GM15510 (cell line): ENCODE data around the gene FASLG.

ENCODE experiments used
- POLR2A ChIP-seq: IDR thresholded peaks from 3 replicates; pipeline ENCODE4 v1.6.1; 2011; ENCODE audit warnings: borderline replicate concordance; ENCODE audit not compliant: insufficient read length; ENCODE audit errors: extremely low read depth

Gene FASLG

DNA sequence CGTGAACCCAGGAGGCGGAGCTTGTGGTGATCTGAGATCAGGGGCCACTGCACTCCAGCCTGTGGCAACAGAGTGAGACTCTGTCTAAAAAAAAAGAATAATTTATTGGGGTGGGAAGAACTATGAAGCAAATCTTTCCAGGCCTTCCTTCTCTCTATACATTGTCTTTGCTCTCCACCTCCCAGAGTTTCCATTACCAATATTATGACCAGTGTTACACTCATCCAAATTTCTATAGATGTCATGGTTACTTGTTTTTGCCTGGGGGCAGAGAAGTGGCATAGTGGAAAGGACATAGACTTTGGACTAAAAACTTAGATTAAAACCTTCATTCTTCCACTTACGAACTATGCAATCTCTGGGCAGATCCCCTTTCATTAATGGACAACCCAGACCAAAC, 10.1 kb downstream of the FASLG start:
- TF ChIP-seq POLR2A = no peak

DNA sequence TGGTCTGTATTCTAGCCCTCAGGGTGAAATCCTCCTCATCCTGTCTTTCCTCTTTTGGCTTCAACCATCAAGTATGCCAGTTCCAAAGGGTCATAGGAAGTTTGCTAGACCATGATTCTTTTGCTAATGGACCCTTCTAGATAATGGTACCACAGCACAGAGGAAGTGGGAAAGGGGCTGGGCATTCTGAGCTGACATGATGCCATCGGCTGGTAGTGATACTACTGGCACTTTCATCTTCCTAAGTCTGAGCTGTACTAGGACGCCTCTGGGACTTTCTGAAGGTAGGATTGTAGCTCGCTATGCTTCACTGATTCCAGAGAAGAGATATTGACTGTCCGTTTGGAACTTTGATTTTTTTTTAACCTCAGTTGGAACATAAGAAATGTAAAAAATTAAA, 11.4 kb downstream of the FASLG start:
- TF ChIP-seq POLR2A = no peak

DNA sequence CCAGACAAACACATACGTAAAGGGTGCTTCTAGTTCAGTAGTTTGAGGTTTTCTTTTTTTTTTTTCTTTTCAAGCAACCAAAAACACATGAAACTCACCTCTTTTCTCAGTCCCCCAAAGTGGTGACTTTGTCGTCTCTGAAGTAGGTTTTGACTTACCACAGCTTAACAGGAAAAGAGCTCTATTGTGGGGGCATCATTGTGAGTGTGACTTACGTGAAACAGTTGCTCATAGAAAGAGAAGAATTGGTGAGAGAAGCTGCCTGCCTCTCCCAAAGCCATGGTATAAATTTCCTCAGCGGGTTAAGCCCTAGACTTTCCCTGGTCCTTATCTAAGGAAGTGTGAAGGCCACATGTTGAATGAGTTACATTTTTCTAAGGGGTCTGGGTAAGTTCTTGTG, 11.9 kb downstream of the FASLG start:
- TF ChIP-seq POLR2A = no peak

DNA sequence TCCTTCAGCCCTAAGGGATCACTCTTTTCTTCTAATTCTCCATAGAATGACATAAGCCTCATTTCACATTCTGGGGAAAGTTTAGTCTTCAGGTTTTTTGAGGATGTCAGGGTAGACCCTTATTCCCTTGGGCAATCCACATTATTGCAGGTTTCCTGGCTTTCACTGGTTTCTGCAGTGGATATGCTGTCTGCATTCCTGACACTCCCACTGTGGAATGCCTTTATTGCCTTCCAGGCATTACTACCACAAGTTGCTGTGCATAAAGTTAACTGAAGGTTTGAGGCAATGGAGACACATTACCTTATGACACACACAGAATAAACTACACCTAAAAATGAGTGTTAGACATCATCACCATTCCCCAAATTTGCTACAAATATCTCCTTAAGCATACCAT, 12.7 kb downstream of the FASLG start:
- no peak for TF ChIP-seq POLR2A

DNA sequence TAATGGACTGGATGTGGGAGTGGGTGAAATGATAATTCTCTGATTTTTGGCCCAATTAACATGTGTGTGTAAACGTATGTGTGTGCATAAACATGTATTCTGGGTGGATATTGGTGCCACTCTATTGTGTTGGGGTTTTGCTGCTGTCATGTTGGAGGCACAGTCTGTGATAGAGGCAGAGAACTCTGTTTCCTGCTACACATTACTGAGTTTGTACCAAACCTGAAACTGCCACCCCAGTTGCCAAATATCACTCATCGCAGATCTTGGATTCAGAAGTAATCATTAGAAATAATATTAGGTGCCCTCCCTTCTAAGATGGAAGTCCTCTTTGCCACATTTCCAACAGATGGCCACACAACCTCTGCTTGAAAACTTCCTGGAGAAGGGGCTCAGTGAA, 13.8 kb downstream of the FASLG start:
- no peak for TF ChIP-seq POLR2A

DNA sequence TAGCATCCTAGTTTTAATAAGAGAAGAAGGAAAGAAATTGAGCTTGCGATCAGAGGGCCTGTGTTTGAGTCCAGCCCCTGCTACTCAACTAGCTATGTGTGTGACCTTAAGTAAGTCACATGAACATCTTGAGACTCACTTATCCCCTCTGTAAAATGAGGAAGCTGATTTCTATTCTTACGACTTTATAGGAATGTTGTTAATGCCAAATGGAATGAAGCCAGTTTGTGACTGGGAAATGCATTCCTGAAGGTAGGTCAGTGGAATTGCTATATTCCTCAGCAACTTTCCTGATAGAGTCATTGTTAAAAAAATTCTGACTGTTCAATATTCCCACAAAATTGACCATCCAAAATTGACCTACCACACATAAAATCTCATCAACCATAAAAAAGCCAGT, 14.9 kb downstream of the FASLG start:
- TF ChIP-seq POLR2A = no peak

DNA sequence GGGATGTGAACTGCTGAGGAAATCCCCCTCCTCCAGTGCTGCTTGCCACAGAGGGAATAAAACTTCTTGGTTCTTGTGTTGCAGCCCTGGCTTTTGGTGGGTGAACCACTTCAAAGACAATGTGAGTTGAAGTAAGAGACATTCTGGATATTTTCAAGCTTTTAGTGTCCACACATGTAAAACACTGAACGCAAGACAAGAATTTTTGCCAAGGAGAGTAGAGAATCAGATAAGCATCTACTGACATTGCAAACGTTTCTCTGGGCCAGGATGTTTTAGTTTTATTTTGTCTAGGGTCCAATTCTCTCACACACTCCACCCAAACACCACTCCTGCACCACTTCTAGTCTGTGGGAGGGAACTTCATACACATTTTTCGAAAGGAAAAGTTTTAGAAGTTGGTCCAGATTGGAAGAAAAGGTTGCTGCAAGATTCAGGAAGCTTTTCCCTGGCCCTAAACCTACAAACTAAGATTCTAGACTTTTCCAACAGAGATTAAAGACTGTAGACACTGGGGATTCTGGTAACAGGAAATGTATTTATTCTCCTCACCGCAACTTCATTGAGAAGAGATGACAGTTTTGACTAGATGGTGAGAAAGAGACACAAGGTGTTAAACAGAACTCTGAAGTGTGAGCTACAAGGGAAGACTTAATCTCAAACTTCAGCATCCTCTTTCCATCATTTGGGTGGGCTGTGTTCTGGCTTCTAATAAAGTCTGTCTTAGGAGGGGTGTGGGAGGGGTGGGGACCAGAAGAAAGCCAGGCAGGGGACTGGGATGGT, 16.1 kb downstream of the FASLG start:
- no peak for TF ChIP-seq POLR2A

DNA sequence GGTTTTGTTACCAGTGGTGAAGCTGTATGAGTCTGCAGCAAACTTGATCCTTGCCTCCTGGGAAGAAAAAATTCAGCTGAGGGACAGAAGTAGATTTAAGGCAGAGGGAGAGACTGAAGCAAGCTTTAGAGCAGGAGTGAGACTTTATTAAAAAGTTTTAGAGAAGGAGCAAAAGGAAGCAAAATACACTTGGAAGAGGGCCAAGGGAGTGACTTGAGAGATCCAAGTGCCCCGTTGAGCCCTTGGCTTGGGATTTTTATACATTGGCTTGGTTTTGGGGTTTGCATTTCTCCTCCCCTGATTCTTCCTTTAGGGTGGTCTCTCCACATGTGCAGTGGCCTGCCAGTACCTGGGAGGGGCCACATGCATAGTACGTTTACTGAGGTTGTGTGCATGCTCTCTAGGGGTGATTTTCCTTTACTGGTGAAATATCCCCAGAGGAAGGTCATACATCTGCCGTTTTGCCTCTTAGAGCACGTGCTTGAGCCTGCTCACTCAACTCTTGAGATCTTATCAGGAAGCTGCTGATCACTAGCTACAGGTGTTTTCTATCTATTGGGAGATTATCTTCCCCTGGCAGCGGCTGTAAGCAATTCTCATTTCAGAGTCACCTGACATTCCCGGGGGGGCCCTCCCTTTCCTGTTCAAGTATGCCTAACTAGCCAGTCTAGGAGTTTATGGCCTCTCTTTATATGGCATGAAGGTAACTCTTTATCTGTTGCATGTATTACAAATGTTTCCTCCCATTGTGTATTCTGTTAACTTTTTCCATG, 20.3 kb downstream of the FASLG start:
- TF ChIP-seq POLR2A = no peak

DNA sequence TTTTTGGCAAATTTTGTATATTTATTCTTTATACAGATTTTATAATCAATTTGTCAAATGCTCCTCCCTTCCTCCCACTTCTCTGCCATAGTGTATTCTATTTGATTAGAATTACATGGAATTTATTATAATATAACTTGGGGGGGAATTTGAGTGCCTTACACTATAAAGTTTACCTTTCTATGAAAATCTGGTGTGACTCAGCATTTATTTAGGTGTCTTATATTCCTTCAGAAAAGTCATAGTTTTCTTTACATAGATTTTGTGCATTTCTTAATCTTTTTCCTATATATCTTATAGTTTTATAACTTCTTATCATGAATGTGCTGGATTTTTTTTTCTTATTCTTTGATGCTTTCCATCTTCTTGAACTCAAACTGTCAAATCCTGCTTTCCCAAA, 21.3 kb downstream of the FASLG start:
- TF ChIP-seq POLR2A = no peak

DNA sequence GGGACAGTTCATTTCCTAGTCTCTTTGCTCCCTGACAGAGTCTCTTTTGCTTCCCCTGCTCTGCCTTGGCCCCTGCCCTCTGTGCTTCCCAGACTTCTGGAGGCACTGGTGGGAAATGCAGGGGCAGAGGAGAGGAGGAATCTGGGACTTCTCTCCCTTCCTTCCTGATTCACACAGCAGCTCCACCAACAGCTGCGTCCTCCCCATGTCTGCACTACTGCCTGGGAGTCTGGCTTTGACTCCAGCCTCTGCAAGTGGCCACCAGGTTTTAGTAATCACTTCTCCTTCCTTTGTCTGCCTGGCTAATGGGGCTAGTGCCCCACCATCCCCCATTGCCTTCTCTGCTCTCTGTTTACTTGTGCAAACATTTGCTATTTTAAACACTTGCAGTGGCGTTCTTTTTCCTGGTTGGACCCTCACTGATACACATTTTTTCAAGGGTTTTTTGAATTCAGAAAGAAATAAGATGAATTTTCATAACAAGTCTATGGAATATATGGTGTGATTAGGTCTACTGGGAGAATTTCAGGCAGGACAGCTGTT, 21.9 kb downstream of the FASLG start:
- no peak for TF ChIP-seq POLR2A

DNA sequence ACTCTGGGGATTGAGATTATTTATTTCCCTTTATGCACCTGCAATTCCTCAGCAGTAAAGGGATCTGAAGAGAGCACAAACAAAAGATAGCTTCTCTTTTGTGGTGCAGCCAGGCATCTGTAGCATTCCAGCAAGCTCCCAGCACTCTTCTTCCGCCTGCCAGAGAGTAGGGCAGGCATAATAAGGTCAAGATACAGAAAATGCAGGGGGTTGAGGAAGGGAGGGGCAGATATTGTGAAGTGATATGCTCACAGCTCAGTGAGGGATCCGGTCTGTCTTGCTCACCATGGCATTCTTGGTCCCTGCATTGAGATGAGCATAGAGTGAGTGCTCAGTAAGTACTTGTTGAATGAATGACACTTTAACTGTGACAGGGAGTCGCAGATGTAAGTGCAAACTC, 23.9 kb downstream of the FASLG start:
- TF ChIP-seq POLR2A = no peak

DNA sequence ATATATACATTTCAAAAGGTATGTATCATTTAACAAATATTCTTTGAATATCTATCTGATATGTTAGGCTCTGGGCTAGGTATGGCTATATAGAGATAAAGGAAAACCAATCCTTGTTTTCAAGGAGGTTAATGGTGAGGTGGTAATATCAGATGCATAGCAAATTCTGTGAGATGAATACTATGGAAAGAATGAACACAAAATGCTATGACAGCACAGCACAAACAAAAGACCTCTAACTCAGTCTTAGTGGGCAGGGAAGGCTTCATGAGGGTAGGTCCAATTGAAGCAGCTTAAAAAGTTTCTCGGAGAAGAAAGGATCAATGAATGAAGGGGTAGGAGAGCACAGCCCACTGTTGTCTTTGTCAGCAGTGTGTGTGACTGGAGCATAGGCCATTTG, 27.2 kb downstream of the FASLG start:
- no peak for TF ChIP-seq POLR2A

DNA sequence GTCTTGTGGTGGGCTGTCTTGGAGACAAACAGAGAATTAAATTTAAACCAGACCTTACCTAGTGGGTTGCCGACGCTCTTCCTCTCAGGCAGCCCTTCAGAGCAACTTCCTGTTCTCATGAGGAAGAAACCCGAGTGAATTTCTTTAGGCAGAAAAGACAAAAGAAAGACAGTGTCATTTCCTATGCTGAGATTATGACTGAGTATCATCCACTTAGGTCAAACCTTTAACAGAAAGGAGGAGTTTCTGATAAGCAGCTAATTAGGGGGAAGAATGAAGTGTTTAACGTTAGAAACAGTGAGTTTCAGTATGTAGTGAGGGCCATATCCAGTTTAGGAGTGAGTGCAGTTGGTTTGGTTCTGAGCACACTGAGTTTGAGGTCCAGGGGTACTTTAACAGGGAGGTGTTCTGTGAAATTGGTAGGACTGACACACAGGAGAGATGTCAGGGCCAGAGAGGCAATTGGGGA, 38.7 kb downstream of the FASLG start:
- TF ChIP-seq POLR2A = no peak

DNA sequence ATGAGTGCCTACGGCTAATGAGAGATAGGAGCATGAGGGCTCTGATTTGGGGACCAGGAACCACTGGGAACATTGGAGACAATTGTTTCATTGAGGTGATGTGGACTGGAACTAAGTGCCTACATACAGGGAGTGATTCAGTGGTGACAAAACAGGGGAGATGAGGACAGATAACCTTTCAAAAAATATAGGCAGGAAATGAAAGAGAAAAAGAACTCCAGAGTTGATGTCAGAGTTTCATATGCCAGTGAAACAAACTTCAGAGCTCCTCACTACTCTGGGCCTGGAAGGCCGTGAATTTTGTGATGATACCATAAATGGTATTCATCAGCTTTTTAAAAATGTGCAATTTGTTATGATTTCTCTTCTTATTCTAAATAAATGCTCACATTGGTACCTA, 39.3 kb downstream of the FASLG start:
- TF ChIP-seq POLR2A = no peak

DNA sequence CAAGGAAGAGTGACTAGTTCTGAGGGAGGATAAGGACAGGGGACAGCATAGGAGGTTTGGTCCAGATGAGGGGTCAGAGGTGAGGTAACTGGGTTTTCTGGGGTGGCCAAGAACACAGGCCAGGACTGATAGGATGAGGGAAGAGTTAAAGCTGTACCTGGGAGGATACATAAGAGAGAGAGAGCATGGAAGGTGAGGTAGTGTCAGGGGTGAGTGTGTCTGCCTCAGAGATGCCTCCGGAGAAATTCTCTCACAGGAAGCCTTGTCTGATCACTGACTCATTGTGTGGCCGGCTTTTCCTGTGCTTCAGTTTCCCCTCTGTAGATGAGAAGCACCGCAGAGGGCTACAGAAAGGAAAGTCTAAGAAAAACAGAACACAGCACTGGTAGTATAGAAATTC, 40.2 kb downstream of the FASLG start:
- no peak for TF ChIP-seq POLR2A
